GM18858 (cell line): Measurements from ENCODE around the gene DIAPH3.

ENCODE experiments used
- ATAC-seq: cut with Tn5 transposase; IDR thresholded peaks from one replicate; pipeline ENCODE4 v1.9.1; 2021; ENCODE audit not compliant: unreplicated experiment

Gene DIAPH3

DNA sequence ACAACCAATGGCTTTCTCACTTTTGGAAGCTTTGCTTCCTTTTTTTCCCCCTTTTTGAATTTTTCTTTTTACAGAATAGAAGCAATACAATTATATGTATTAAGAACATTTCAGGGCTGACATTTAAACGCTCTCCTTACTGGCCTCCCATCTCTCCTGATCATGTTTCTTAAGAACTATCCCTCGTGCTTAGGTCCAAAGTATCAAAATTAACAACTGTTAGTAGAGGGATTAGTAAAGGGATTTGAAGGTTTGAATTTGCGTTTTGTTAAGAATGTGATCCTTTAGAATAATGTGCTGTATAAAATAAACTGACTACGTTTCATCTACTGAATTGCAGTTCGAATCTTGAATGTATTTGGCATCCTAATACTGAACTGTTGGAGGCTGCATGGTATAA is 424.8 kb downstream of the DIAPH3 start:
- no peak for ATAC-seq

DNA sequence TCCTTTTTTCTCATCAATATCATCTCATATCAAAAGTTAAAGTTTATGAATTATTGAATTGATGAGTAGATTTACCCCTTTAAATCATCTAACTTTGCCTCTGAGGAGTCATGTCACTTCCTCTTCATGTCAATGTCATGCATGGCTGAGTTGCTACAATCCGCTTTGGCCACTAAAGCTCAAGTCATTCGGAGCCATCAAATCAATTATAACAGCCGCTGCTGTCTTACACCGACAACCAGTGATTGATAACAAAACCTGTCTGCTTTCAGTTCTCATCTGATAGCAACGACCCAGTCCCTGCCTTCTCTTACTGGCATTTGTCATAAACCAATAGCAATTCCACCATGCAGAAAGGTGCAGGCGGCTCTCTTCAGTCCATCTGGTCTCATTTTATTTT is 429.3 kb downstream of the DIAPH3 start:
- ATAC-seq: peak; percentile 100

DNA sequence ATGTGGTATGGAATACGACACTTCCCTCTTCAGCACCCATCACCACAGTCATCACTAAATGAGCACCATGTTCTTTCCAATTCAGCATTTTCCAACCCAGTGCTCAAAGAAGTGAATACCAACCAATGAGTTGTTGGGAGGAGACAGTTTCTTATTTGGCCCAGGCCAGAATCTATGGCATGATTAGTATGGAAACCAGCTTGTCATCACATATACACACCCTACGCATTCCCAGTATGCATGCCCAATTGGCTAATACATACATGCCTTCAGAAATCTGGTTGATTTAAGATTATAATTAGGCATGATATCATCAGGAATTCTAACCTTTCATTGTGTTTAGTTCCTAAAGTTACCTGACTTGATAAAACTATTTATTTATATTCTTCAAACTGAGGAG is 430.0 kb downstream of the DIAPH3 start:
- ATAC-seq: no peak

DNA sequence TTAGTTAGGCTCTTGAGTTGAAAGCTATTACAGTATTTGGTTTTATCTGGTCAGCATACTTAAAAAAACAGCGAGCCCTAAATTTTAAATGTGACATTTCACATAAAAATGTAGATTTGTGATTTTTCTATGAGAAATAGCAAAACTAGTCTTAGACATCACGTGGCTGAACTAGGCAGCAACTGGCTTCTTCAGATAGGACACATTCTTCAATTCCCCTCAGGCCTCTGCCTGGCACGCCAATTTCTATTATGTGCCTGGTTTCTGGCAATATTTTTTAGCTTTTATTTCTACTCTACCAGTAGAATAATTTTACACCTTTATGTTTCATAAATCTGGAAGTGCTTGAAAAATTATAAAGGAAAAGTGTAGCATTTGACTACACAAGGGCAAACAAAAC is 433.7 kb downstream of the DIAPH3 start:
- no peak for ATAC-seq

DNA sequence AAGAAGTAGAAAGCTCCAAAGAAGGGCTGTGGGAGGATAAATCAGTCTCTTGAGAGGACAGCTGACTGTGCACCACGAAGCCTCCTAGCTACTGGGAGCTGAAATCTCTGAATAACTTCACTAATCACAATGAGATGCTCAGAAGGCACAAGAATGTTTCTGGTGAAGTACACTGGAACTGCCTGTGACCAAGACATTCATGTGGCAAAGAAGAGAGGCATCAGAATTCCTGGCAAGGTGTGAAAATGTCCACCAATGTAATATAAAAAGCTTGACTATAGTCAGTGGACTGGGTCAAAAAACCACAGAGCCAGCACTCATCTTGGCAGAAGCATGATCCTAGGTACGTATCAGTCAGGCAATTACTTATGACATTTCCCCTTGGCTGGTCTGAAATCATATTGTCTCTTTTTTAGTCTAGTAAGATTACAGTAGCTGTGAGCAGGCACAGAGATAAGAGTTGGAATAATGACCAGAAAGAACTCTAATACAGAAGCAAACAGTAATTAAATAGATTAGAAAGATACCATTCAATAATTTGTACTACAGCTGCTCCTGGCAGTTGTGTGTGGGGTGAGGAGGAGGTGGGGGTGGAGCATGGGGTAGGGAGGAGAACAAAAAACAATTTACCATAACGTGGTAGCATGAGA is 434.7 kb downstream of the DIAPH3 start:
- no peak for ATAC-seq

DNA sequence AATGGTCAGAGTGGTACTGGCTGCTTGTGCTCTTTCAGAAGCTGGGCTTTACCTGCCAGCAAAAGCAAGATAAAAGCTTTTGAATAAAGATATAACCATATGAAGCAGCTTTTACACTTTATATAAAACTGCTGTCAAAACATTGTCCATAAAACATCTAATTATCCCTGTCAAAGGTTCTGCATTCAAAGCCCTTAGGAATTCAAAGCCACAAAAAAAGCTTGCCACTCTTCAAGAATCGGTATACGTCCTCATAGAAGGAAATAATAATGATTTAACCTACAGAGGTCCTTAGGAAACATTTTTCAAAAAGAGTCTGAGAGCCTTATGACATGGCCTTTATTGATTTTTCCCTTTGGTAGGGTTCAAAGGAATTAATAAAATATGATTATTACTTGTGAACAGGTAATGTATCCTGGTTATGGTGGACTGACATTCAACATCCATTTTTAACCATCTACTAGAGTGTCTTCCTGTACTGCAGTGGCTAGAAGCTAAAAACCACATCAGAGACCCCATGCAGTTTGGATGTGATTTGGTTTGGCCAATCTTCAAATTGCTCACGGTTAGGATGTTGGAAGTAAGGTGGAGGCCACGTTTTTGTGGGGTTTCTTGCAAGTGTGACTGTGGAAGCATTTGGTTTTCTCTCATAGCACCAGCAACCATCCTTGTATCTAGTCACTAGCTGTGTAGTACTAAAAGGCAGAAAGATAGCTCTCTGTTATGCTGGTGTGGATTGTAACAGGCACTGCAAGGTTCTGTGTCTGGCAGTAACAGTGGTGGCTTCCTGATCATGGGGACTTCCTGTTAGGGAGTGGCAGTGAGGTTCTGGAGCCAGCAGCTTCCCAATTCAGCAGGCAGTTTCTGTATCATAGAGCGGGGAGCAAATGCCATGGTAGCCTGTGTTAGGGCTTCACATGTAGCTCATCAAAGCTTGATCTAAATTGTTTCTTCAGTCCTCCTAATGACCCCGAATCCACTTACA is 441.5 kb downstream of the DIAPH3 start:
- no peak for ATAC-seq

DNA sequence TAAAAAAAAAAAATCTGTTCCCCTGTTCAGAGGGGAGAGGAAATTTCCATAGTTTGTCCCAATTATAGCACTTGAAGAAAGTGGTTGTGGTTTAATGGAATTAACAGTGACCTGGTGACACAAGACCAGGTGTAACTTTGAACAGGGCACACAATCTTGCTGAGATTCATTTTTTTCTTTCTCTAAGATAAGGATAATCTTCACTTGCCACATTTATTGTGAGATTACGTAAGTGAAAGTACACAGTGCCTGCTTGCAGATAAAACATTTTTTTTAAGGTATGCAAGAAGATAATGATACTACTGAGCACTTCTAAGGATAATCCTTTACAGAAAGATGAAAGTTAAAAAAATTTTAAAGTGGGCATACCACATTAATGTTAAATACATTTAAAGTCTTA is 448.1 kb downstream of the DIAPH3 start:
- no peak for ATAC-seq

DNA sequence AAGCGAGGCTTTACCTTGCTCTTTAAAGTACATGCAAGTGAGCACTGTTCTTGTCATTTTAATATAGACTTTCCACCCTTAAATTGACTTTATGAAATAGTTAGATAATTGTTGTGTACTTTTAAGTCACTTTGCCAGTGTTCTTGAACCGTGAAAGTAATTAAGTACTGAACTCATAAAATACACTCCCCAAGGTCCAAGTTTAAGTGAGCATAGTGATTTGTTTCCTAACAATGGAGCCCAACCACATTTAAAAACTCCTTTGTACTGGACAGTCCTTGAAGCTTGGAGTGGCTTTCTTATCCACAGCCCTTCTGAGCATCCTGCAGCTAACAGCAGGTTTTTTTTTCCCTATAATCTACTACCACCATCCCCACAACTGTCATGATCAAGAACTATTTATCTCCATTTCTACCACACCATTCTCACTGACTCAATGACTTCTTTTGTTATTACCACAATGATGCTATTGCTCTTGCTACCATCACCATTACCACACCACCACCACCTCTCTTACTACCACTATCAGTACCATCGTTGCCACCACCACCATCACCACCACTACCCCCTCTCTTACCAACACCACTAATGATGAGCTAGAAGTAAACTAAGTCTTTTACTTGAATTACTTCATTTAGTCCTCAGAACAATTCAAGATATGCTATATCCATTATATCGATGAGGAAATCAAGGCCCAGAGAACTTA is 452.6 kb downstream of the DIAPH3 start:
- ATAC-seq: no peak

DNA sequence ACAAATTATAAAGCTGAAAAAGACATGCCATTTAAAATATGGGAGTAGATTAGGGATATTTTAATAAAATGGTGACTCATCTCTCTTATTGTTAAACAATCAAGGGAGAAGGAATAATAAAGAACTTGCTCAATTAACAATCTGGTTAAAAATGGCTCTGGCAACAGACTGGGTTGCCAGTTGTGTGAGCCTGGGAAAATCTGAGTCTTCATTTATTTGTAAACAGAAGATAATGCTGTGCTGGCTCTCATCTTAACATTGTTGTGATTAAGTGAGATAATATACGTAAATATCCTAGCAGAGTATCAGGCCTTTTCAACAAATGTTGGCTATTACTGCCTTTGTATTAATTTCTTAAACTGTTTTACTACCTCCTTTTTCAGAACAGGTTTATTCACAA is 453.3 kb downstream of the DIAPH3 start:
- no peak for ATAC-seq

DNA sequence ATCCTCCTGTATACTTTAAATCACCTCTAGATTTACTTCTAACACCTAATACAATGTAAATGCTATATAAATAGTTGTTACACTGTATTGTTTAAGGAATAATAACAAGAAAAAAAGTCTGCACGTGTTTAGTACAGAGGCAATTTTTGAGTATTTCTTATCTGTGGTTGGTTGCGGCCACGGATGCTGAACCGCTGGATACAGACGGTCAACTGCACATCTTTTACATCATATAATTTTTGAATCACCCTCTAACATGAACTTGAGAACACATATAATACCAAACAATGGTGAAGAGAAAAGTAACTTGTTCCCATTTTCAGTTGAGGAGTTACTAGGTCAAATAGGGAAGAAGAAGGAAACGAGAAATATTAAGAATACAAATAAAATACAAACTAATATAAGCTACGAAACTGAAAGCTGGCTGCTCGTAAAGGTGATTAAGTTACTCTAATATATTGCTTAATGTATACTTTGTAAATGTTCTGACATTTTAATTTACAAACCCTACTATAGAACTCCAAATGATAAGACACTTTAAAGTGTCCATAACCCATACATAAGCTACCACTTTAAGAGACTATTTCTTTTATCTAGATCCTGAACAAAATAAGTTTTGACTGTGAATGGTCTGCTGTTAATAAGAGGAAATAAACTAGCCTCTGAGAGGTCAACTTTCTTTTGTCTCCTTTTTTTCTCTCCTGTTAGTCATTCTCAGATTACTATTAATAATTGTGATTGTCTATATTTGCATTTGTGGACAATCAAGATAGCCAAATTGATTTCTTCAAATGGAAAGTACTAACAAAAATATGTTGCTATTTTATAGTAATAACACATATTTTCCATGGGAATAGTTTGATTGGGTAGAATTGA is 457.4 kb downstream of the DIAPH3 start:
- ATAC-seq: no peak

DNA sequence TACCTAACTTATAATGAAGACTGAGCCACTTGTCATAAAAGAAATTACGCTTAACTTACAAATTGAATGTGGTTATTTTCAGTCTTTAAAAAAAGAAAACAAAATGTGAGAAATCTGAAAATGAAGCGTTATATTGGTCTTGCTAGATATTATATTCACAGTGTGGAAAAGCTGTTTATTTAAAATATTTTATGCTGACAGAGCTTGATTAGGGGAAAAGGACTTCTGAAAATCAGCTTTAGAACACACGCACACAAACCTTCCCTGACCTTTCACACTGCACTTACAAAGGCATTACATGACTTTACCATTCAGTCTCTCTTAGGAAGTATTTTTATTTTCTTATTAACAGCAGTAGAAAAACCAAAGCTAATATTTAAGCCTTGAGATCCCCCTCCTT is 461.5 kb downstream of the DIAPH3 start:
- ATAC-seq: no peak

DNA sequence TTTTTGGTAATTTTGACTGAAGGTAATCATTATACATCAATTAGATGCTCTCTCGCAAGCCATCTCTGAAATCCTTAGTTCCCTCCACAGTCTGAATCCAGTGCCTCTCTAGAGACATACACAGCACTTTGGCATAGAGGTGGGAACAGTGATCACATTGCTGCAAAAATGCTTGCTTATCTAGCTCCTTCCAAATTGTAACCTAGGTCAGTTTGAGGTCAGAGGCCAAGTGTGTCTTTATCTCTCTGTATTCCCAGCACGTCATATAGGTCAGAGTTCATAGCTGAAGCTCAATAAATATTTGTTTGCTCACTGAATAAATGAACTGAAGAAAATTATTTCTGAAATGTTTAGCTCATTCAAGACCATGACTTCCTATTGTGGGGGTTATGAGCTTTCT is 462.5 kb downstream of the DIAPH3 start:
- no peak for ATAC-seq

DNA sequence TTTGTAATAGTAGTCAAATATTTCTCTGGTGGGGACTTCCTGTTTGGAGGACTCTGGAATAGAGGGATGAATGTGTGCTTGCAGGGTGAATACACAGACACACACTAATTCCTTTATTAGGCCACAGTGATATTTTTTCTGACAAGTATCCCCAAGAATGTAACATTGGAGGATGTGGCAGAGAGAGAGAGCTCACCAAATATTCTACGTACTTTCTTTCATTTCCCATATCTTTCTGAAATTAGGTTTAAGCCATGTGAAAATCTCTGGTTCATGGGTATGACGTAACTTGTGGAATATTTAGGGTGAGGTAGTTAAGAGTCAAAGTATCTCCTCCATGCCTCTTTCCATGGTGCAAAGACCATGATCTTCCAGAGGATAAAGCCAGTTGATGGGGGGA is 463.4 kb downstream of the DIAPH3 start:
- no peak for ATAC-seq

DNA sequence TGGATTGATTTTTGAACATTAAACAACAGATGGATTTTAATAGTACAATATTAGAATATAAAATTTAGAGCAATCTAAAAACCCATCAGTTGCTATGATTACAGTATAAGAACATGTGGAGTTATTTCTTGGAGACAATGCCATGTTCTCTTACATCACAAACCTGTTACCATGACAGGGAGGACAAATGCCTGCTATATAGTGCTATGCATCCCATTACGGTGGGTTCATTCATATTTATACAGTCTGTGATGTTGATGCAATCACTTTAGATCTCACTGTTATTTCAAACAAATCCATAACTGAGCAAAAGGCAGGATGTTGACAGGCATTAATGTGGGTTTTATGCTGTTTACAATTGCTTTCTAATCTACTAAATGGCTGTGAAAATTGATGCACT is 467.5 kb downstream of the DIAPH3 start:
- no peak for ATAC-seq

DNA sequence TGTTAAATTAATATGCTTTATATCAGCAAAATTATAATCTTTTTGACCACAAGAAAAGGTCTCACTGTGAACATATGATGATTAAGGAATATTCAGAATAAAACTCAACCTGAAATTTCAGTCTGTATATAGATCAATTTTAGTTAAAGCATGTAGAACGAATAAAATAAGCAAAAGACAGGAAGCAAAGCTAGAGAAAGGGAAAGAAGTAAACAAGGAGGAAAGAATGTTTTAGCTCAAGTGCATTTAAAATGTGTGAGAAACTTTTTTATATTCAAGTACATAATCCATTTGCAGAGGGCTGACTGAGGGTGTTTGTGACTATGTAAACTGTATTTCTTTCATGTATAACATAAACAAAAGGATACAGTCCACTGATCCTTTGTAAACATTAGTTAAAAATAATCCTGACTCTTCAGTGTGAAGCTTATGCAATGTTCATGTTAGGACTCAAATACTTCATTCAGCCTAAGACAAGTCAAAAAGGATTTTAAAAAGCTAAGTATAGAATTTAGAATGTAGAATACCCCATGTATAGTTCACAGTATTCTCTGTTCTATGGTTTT is 472.1 kb downstream of the DIAPH3 start:
- ATAC-seq: no peak

DNA sequence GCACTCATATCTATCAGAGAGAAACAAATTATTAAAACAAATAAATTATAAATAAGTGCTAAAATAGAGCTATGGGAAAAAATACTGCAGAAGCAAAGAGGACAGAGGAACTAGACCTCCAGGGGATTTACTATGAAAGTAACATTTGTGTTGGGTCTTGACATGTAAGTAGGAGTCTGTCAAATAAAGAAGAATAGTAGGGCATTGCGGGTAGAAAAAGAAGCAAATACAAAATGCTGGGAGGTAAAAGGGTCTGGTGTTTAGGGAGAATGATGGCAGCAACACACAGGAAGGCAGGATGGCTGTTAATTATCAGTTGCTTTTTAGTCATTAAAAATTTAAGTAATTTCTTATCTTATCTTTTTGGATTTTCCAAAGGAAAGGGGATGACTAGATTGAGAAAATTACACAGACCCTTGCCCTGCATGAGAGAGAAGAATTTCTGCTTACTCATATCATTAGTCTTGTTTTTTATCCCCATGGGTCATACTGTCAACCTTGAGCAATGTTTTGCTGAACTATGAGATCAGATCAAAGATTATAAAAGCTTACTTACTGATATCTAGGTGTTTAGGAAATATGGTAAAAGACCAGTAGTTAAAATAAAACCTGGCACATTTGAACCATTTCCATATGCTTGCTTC is 472.7 kb downstream of the DIAPH3 start:
- ATAC-seq: peak; percentile 60

DNA sequence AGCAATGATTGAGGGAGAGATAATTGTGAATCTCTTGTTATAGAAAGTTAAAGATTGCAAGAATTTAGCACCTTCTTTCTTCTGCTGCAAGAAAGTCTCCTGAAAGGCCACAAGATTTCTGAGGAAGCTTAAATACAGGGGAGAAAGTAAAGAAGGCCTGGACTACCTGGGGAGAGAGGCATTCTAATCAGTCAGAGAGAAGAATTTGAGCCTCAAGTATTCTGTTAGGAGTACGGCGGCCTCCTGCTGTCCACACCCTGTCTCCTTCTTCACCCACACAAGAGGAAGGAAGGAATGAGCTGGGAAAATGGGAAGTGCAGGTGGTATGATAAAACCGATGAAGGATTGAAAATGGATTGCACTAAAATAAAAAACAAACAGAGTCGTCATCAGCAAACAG is 474.7 kb downstream of the DIAPH3 start:
- no peak for ATAC-seq

DNA sequence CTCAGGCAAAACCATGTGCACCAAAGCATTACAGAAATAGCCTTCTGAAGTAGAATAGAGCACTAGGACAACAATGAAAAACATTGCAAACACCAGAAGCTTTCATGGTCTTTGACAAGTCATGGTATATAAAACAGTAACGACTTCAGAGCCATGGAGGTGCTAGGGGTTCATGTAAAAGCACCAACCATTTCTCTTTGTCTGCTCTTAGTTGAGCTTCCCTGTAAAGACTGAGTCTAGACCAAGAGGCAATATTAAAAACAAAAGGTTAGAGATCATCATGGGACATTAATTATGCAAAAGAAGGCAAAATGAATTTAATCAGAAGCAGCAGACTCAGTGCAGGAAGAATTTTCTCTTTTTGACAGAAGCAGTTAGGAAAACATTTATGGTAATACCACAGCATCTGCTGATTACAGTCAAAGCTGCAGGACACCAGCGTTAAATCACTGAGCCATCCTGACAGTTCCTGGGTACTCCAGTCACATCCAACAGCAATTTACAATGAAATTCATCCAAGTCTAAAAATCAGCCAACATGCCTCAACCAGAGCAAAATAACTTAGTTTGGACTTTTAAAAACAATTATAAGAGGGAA is 476.8 kb downstream of the DIAPH3 start:
- ATAC-seq: no peak

DNA sequence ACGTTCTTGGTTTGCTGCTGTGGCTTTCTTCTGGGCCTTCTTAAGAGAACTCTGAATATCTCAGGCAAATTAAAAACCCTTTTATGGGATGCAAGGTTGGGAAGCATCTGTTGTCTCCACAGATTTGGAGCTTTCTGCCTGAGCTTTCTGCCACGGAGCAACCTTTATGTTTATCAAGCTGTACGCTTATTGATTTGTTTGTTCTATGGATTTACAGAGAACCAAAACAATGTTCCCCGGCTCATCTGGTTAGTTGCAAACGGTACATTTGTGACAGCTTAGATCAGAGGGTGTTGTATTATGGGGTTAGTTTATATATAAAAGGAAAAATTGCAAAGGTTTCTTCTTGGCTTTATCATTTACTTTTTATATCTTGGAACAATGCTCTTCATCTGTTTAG is 479.6 kb downstream of the DIAPH3 start:
- no peak for ATAC-seq
